RWPE1 (cell line): Measurements from ENCODE around the gene CMIP.
"Not testable (repeated sequence)": the region's sequence is repeated elsewhere in the genome, so short reads cannot be mapped to it uniquely, and the experiment has no call there.

Source experiments
- CTCF ChIA-PET: fragments of 350-600 bp; sonication (Branson Sonifier 250); formaldehyde crosslinking; extraction: SDS; loops from one replicate; lab custom pipeline; 2021; lab: Yijun Ruan, JAX
- POLR2A ChIA-PET: fragments of 400-600 bp; formaldehyde crosslinking; extraction: SDS; loops from one replicate; lab custom pipeline; 2020; ENCODE audit warnings: antibody characterized with exemption; ENCODE audit not compliant: low non-redundant PET; lab: Yijun Ruan, JAX
- DNase-seq: peaks from one replicate; pipeline ENCODE4 v3.0.0; 2012; ENCODE audit warnings: low spot score
- H3K27ac ChIP-seq: fragments of 450-650 bp; 2 replicates; pipeline ENCODE4 v1.5.1; 2017
- TF ChIP-seq, protein P1 (sequence below): fragments of 450-650 bp; conservative IDR thresholded peaks from 2 replicates; pipeline ENCODE4 v1.5.1; 2017; ENCODE audit warnings: low read depth, mild to moderate bottlenecking

Gene CMIP

GRCh38 chr16:81401035-81401950 is 43.3 kb upstream of the CMIP start:
- CTCF ChIA-PET = interaction anchor here (0.6 to 1.0 kb wide), 2 partner anchors 329 to 360 kb away, joined by 3 read pairs; no protein-coding TSS in a partner anchor
- POLR2A ChIA-PET = no interaction called here
- TF ChIP-seq, protein P1, sequence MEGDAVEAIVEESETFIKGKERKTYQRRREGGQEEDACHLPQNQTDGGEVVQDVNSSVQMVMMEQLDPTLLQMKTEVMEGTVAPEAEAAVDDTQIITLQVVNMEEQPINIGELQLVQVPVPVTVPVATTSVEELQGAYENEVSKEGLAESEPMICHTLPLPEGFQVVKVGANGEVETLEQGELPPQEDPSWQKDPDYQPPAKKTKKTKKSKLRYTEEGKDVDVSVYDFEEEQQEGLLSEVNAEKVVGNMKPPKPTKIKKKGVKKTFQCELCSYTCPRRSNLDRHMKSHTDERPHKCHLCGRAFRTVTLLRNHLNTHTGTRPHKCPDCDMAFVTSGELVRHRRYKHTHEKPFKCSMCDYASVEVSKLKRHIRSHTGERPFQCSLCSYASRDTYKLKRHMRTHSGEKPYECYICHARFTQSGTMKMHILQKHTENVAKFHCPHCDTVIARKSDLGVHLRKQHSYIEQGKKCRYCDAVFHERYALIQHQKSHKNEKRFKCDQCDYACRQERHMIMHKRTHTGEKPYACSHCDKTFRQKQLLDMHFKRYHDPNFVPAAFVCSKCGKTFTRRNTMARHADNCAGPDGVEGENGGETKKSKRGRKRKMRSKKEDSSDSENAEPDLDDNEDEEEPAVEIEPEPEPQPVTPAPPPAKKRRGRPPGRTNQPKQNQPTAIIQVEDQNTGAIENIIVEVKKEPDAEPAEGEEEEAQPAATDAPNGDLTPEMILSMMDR = no peak
- H3K27ac ChIP-seq = peak overlapping the region; percentile 63
- peak; percentile 92 for DNase-seq

DNA sequence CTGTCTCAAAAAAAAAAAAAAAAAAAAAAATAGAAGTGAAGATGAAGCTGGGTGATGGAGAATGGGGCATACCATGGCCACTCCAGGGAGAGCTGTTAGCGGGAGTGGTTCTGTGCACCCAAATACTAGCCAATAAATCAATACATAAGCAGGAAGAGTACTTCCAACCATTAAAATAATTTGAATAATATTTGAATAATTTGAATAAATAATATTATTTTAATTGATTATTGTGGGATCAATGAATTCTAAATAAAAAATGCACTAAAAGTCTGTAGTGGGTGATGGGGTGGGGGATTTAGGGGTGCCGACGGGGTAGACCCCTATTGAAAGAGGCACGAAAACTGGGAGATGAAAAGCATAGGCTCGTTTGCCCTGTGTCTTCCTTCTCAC is 41.4 kb upstream of the CMIP start:
- POLR2A ChIA-PET = interaction anchor here (0.6 kb wide), 1 partner anchor 424 kb away, joined by 4 read pairs; no protein-coding TSS in a partner anchor
- no peak overlapping the region; the same call in 1 of the 2 replicates for H3K27ac ChIP-seq
- CTCF ChIA-PET = interaction anchor here (0.6 to 0.7 kb wide), 2 partner anchors 339 to 892 kb away, joined by 3 read pairs; no protein-coding TSS in a partner anchor
- TF ChIP-seq, protein P1 = no peak
- no peak for DNase-seq

GRCh38 chr16:81403601-81404391 is 40.8 kb upstream of the CMIP start:
- TF ChIP-seq, protein P1 = peak; percentile 92
- POLR2A ChIA-PET = no interaction called here
- CTCF ChIA-PET = interaction anchor here (0.7 to 1.6 kb wide), 7 partner anchors 29 to 1745 kb away, joined by 3 to 8 read pairs (median 4); no protein-coding TSS in a partner anchor
- peak; percentile 78 for DNase-seq
- H3K27ac ChIP-seq = peak overlapping the region; percentile 44

GRCh38 chr16:81405002-81405401 is 39.6 kb upstream of the CMIP start:
- CTCF ChIA-PET = interaction anchor here (0.6 to 1.6 kb wide), 6 partner anchors 263 to 325 kb away, joined by 3 to 8 read pairs (median 4); no protein-coding TSS in a partner anchor
- POLR2A ChIA-PET, DNase-seq: not testable (repeated sequence)
- H3K27ac ChIP-seq = peak overlapping the region; percentile 44

DNA sequence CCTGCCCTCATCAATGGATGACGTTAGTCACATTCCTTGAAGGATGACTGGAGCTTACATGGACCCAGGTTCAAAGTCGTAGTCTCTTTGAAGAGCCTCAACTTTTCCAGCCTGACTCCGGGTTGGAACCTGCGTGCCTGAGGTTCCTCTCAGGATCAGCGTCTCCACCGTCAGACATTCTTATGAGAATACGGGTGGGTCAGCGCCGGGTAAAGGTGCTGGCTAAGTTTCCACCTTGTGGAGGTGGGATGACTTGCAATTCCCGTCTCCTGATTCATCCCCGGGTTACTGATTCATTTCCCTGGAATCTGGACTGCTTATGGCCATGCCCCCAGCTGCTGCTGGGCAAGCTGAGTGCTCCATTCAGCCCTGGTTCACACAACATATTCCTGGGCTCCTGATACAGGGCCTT is 38.9 kb upstream of the CMIP start:
- DNase-seq = peak; percentile 98
- TF ChIP-seq, protein P1 = peak; percentile 39
- CTCF ChIA-PET = interaction anchor here (1.0 to 1.1 kb wide), 2 partner anchors 319 to 325 kb away, joined by 3 read pairs; no protein-coding TSS in a partner anchor
- H3K27ac ChIP-seq = peak overlapping the region; percentile 82
- POLR2A ChIA-PET = no interaction called here

DNA sequence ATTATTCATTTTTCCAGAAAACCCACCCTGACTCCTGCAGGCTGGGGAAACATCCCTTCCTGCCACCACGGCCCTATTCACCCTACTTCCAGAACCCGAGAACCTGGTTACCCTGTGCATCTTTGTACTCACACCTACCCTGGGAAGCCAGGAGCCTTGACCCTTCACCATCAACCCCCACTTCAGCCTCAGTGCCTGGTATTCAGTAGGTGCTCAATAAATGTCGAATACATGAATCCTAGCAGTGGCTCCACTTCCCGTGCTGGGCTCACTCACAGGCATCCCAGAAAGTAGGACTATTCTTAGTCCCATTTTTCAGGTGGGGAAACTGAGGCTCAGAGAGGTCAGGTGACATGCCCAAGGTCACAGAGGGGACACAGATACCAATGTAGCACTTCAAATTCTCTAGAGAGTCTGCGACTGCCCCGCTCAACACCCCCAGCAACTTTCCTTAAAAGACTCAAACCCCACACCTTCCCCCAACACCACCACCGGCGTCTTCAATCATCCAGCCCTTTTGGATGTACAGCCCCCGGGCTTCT is 36.1 kb upstream of the CMIP start:
- CTCF ChIA-PET = interaction anchor here (0.6 kb wide), 1 partner anchor 329 kb away, joined by 5 read pairs; no protein-coding TSS in a partner anchor
- TF ChIP-seq, protein P1 = no peak
- no peak overlapping the region for H3K27ac ChIP-seq
- no peak for DNase-seq
- POLR2A ChIA-PET = interaction anchor here (0.6 kb wide), 1 partner anchor 535 kb away, joined by 3 read pairs; no protein-coding TSS in a partner anchor
